ENCODE data around the gene MAP3K3. TPM values are rescaled to one million over a fixed set of nuclear protein-coding genes. Genes with fewer than 3 reads are reported as not detected.
A peak's percentile ranks its signal among the peaks of the same experiment; 100 is the strongest.

The MAP3K3 gene
- total and polyA plus RNA-seq, 10 of the 15 experiments (the other 5 are each of a cell fraction or from before 2014, with no cell fraction given), result 1.6 to 24.1 (median 15.0) TPM

- TF ChIP-seq BHLHE40 (IDR thresholded peaks at IDR 0.05; ENCODE audit: borderline replicate concordance in 1 of 2, low read depth in 2 of 2, low read length in 1 of 2) (peak in 1 of 2 experiments; percentile 43; a peak in 1 of 4 replicates), PBX3 (IDR thresholded peaks at IDR 0.05; ENCODE audit: insufficient replicate concordance, low read depth, low read length) (no peak), STAT1 (conservative IDR thresholded peaks at IDR 0.05) (no peak), ZNF687 (IDR thresholded peaks at IDR 0.05) (peak; percentile 92), SP1 (IDR thresholded peaks at IDR 0.05; ENCODE audit: low read depth, low read length) (no peak), IKZF2 (IDR thresholded peaks at IDR 0.05) (no peak)
Measured at GRCh38 chr17:63688396-63689020, 66.3 kb downstream of the MAP3K3 start (continued).

GRCh38 chr17:63689479-63689878 lies 67.3 kb downstream of the MAP3K3 start:
- DNase-seq (ENCODE audit: low read depth, low spot score), result no peak
- BruUV-seq (replicated peaks), result no TSS peak
- Histone ChIP-seq H3K4me1 (ENCODE audit: control insufficient read depth, insufficient read depth, low read length) (no peaks in the 10 kb centered on the region), H3K79me2 (ENCODE audit: control insufficient read depth, insufficient read depth, low read length) (no peaks in the 10 kb centered on the region), H3K4me3 (no peak overlapping the region), H3K4me2 (ENCODE audit: control insufficient read depth, insufficient read depth) (no peak overlapping the region), H3K27me3 (replicated peaks in 1 of 2; ENCODE audit: control insufficient read depth in 2 of 2, insufficient read depth in 2 of 2, low read length in 1 of 2) (no peaks in the 10 kb centered on the region), H3K27ac (ENCODE audit: control insufficient read depth, insufficient read depth) (no peak overlapping the region), H3K9ac (ENCODE audit: control insufficient read depth, insufficient read depth, low read length) (no peak overlapping the region), H3K36me3 (ENCODE audit: control insufficient read depth in 2 of 2, insufficient read depth in 2 of 2, low read length in 1 of 2) (peaks cover 6 to 27% of the 10 kb centered on the region in 2 experiments; a peak in 3 of 4 replicates), H4K20me1 (ENCODE audit: control insufficient read depth, insufficient read depth) (no peaks in the 10 kb centered on the region), H3K9me3 (replicated peaks; ENCODE audit: control insufficient read depth, insufficient read depth, low read length) (no peaks in the 10 kb centered on the region), H2AFZ (ENCODE audit: control insufficient read depth, low read depth, low read length) (no peak overlapping the region)
- ChIA-PET RAD21 (ENCODE audit: unreplicated experiment) (no interaction called here), SMC1A (ENCODE audit: uncharacterized antibody, unreplicated experiment) (interaction anchor here (1.5 to 1.7 kb wide), 2 partner anchors 21 to 43 kb away, joined by 3 to 4 read pairs; no protein-coding TSS in a partner anchor), CTCF (no interaction called here), POLR2A (interaction anchor here (0.5 to 2.9 kb wide), 3 partner anchors 8 to 68 kb away, joined by 5 to 17 read pairs (median 5); partner anchors contain the start of gene MAP3K3)
- intact Hi-C loops (cut with micrococcal nuclease; ENCODE audit: unreplicated experiment), result no loop called here
- no peak for FAIRE-seq
- ATAC-seq, result no peak
- in situ Hi-C loops (cut with MboI), result no loop called here
- WGBS (ENCODE audit: insufficient coverage, insufficient replicate concordance, low lambda C conversion rate, missing lambda C conversion rate), result 98% methylated on average over 14 of the region's 14 CpGs
- no peak for TF ChIP-seq ZNF592 (IDR thresholded peaks at IDR 0.05)

Data from GM12878 (cell line).